Mucosa of rectum (tissue), 2 donors: ENCODE data around the gene FOXL3.

Experiments
- H3K27ac ChIP-seq, 2 donors: one replicate each; pipeline ENCODE4 v1.7.0; 2013; ENCODE audit warnings: inconsistent platforms in 2 of 2, low read depth in 2 of 2, low read length in 2 of 2
- H3K27me3 ChIP-seq, 2 donors: one replicate each; pipeline ENCODE4 v1.7.0; 2013; ENCODE audit warnings: low read length in 2 of 2; ENCODE audit not compliant: control insufficient read depth in 2 of 2, insufficient read depth in 2 of 2
- H3K36me3 ChIP-seq, 2 donors: one replicate each; pipeline ENCODE4 v1.7.0; 2013; ENCODE audit warnings: low read length in 2 of 2; ENCODE audit not compliant: control insufficient read depth in 2 of 2, insufficient read depth in 2 of 2
- H3K4me1 ChIP-seq, 2 donors: one replicate each; pipeline ENCODE4 v1.7.0; 2013; ENCODE audit warnings: low read length in 2 of 2, mild to moderate bottlenecking in 1 of 2; ENCODE audit not compliant: control insufficient read depth in 2 of 2, insufficient read depth in 2 of 2
- H3K4me3 ChIP-seq, 2 donors: one replicate each; pipeline ENCODE4 v1.7.0; 2013; ENCODE audit warnings: low read length in 2 of 2
- H3K9ac ChIP-seq, 2 donors: one replicate each; pipeline ENCODE4 v1.7.0; 2013; ENCODE audit warnings: low read length in 2 of 2, low read depth in 1 of 2, mild to moderate bottlenecking in 1 of 2
- H3K9me3 ChIP-seq, 2 donors: one replicate each; pipeline ENCODE4 v1.7.0; 2013; ENCODE audit warnings: low read length in 2 of 2; ENCODE audit not compliant: control insufficient read depth in 2 of 2
- donor health status: healthy.
- donor health status: Normal muscosa, but diverticular disease.

FOXL3 gene

DNA sequence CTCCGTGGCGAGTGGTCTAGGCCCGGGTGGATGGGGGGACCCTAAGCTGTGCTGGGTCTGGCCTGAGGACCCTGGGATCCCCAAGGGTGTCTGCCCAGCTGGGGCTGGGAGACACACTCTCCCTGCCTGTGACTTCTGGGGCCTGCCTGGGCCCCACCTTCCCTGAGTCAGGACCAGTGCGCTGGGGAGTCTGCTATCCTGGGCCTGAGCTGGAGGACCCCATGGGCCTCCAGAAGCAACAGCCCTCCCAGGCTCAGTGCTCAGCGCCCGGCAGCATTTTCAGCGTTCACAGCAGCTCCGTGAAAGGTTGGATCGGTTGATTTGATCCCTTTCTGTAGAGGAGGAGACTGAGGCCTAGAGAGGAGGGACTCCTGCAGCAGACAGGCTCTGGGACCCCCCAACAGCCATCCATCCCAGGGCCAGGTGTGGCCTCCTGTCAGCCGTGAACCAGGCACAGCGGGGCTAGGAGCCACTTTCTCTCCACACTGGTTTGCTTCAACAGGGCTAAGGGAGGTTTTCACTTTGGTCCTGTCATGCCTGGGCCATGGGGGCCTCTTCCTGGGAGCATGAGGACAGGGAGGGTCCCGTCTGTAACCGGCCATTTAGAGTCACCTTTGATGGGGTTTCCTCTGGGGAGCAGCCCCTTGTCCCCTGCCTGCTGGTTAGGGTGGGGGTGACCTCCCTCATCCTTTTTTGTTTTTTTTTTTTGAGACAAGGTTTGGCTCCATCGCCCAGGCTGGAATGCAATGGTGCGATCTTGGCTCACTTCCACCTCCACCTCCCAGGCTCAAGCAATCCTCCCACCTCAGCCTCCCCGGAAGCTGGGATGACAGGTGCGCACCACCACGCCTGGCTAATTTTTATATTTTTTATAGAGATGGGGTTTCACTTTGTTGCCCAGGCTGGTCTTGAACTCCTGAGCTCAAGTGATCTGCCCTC is 12.4 kb downstream of the FOXL3 start:
- Histone ChIP-seq H3K27ac (no peak overlapping the region), H3K9ac (no peak overlapping the region), H3K9me3 (no peaks in the 10 kb centered on the region), H3K4me1 (no peaks in the 10 kb centered on the region), H3K27me3 (no peaks in the 10 kb centered on the region), H3K36me3 (no peaks in the 10 kb centered on the region), H3K4me3 (no peak overlapping the region)

DNA sequence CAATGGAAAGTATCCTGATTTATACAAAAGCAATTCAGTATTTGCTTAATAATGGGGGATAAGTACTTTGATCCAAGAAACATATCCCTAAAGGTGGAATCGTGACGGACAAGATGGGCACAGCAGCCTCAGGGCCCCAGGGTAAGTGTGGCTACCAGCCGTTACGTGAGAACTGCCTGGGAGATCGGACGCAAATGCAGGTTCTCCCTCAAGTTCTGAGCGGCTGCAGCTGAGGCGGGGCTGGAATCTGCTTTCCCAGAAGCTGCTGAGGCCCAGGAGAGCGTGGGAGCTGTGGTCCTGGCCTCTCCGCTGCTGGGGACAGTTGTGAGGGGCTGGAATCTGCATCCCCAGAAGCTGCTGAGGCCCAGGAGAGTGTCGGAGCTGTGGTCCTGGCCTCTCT is 13.5 kb downstream of the FOXL3 start:
- Histone ChIP-seq H3K9ac (no peak overlapping the region), H3K27me3 (no peaks in the 10 kb centered on the region), H3K4me1 (no peaks in the 10 kb centered on the region), H3K27ac (no peak overlapping the region), H3K36me3 (no peaks in the 10 kb centered on the region), H3K4me3 (no peak overlapping the region), H3K9me3 (no peaks in the 10 kb centered on the region)

DNA sequence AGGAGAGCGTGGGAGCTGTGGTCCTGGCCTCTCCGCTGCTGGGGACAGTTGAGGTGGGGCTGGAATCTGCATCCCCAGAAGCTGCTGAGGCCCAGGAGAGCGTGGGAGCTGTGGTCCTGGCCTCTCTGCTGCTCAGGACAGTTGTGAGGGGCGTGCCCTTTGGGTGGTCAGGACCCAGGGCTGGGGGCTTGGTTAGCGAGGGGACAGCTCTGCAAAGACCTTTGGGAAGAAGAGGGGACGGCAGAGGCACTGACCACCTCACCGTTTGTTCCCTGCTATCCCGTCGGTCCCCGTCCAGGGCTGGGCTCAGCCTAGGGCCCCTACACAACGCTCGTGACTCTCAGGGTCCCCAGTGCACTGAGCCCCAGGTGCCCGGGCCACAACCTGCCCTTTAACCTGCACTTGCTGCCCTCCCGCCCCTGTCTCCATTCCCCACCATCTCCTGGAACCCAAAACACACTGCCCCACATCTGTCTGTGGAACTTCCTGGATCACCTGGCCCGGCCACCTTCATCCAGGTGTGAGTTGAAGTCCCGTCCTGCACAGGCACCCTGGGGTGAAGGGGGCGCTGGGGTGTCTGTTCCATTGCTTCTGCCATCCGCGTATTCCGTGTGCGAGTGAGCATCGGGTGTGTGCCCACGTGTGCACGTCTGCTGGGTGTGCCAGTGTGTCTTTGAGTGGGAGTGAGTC is 14.1 kb downstream of the FOXL3 start:
- Histone ChIP-seq H3K9ac (no peak overlapping the region), H3K4me1 (no peaks in the 10 kb centered on the region), H3K27me3 (no peaks in the 10 kb centered on the region), H3K27ac (no peak overlapping the region), H3K4me3 (no peak overlapping the region), H3K36me3 (no peaks in the 10 kb centered on the region), H3K9me3 (no peaks in the 10 kb centered on the region)

DNA sequence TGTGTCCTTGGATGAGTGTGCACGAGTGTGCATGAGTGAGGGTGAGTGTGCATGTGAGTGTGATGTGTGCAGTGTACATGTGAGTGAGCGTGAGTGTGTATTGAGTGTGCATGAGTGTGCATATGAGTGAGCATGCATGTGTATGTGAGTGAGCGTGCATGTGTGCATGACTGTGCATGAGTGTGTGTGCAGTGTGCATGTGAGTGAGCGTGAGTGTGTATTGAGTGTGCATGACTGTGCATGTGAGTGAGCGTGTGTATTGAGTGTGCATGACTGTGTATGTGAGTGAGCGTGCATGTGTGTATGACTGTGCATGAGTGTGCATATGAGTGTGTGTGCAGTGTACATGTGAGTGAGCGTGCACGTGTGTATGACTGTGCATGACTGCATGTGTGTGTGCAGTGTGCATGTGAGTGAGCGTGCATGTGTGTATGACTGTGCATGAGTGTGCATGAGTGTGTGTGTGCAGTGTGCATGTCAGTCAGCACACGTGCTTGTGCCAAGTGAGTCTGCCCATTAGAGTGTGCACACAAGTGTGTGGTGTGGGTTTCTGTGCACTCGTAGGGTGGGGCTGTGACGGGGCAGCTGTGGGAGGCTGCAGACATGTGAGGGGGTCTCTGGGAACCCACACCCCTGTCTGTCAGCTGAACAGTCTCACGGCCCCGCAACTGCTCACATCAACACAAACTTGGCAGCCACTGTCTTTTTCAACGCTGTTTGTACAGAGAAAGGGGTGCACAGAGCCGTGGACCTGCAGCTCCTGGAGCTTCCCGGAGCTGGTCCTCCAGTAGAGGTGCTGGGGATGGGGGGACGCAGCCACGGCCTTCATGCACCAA is 14.8 kb downstream of the FOXL3 start:
- no peaks in the 10 kb centered on the region for H3K27me3 ChIP-seq

GRCh38 chr7:305410-306151 is 15.6 kb downstream of the FOXL3 start:
- no peak overlapping the region for H3K9ac ChIP-seq
- no peaks in the 10 kb centered on the region for H3K9me3 ChIP-seq
- no peak overlapping the region for H3K4me3 ChIP-seq
- H3K36me3 ChIP-seq, result no peaks in the 10 kb centered on the region
- H3K27ac ChIP-seq, result no peak overlapping the region
- H3K27me3 ChIP-seq, result no peaks in the 10 kb centered on the region
- H3K4me1 ChIP-seq, result no peaks in the 10 kb centered on the region

More for the DNA sequence above, 14.8 kb downstream of the FOXL3 start:
- H3K27ac ChIP-seq, result no peak overlapping the region
- no peaks in the 10 kb centered on the region for H3K4me1 ChIP-seq
- H3K9ac ChIP-seq, result no peak overlapping the region
- no peaks in the 10 kb centered on the region for H3K36me3 ChIP-seq
- H3K9me3 ChIP-seq, result no peaks in the 10 kb centered on the region
- H3K4me3 ChIP-seq, result no peak overlapping the region

DNA sequence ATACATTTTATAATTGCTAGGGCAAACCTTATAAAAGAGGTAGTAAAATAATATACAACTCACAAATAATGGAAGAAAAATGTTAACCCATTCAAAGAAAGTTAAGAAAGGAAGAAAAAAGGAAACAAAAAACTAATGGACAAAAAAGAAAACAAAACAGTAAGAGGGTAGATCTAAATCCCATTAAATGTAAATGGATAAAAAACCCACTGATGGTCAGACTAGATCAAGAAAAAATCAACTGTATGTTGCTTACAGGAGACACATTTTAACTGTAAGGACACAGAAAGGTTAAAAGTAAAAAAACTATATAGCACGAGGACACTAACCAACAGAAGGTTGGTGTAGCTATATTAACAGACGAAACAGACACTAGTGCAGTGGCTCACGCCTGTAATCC is 18.0 kb downstream of the FOXL3 start:
- no peaks in the 10 kb centered on the region for H3K9me3 ChIP-seq
- H3K27me3 ChIP-seq, result no peaks in the 10 kb centered on the region
- no peaks in the 10 kb centered on the region for H3K36me3 ChIP-seq
- H3K9ac ChIP-seq, result no peak overlapping the region
- H3K4me3 ChIP-seq, result no peak overlapping the region
- H3K4me1 ChIP-seq, result no peaks in the 10 kb centered on the region
- H3K27ac ChIP-seq, result no peak overlapping the region

DNA sequence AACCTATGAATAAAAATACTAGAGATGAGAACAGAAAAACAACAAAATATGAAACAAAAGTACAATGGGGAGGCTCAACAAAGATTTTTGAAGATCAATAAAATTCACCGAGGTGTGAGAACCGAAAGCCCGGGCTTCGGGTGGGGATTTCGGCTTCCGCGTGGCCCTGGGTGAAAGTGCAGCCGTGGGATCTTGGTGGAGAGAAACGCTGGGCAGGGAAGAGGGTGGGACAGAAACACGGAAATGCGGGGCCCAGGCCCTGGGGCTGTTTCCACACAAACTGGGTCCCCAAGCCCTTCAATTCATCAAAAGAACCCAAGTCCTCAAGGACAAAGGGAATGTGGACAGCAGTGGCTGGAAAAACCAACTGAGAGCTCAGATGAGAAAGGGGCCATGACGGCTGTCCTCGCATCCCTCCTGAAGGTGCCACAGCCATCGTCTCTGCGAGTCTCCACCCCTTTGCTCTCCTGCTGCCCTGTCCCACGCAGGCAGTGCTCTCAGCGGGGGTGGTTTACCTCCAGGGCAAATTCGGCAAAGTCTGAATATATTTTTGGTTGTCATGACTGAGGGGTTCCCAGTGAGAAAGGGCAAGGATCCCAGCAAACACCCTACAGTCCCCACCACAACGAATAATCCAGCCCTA is 19.7 kb downstream of the FOXL3 start:
- no peak overlapping the region for H3K4me3 ChIP-seq
- H3K4me1 ChIP-seq, result no peaks in the 10 kb centered on the region
- no peaks in the 10 kb centered on the region for H3K36me3 ChIP-seq
- no peaks in the 10 kb centered on the region for H3K9me3 ChIP-seq
- no peak overlapping the region for H3K27ac ChIP-seq
- no peaks in the 10 kb centered on the region for H3K27me3 ChIP-seq
- no peak overlapping the region for H3K9ac ChIP-seq

DNA sequence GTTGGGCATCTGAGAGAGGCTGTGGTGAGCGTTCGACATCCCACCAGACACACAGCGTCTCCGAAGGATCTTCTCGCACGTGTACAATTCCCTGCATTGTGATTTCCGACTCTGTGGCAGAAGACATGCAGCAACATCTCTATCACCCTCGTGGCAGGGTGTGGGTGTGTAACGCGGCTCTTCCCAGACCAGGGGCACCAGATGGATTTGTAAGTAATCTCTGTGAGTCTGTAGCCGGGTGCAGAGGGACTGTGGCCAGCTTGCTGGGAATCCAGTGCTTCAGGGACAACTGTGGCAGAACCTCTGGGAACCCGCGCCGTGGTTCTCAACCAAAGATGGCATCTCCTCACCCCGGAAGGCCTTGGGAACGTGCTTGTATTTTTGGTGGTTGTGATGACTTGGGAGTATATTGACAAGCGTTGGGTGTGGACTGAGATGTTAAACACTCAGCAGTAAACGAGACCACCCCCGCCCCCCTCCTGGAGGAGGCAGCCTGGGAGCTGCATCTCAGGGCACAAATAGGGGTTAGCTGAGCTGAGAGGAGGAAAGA is 21.2 kb downstream of the FOXL3 start:
- Histone ChIP-seq H3K9me3 (no peaks in the 10 kb centered on the region), H3K27me3 (no peaks in the 10 kb centered on the region), H3K4me1 (no peaks in the 10 kb centered on the region), H3K36me3 (no peaks in the 10 kb centered on the region), H3K27ac (no peak overlapping the region), H3K9ac (no peak overlapping the region), H3K4me3 (no peak overlapping the region)

DNA sequence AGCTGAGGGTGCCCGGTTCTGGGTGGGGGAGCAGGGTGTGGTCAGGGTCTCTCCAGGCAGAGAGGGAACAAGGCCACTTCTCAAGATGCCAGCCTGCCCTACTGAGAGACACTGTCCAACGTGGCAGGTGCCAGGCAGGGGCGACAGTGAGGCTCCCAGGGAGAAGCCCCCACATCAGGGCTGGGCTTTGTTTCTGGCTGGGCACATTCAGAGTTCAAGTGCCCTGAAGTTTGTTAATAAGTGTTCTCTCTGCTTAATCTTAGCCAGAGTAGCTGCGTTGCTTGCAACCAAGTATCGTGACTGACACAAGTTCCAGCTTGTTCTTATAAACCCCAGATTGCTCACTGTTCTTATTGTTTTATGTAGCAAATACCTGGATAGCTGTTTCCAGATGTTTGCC is 21.8 kb downstream of the FOXL3 start:
- H3K4me3 ChIP-seq, result no peak overlapping the region
- H3K9ac ChIP-seq, result no peak overlapping the region
- no peak overlapping the region for H3K27ac ChIP-seq
- no peaks in the 10 kb centered on the region for H3K9me3 ChIP-seq
- no peaks in the 10 kb centered on the region for H3K36me3 ChIP-seq
- H3K4me1 ChIP-seq, result peaks cover 0 to under 1% of the 10 kb centered on the region in 2 donors
- H3K27me3 ChIP-seq, result no peaks in the 10 kb centered on the region
